ENCODE results near the gene VAC14. TPM values are rescaled to one million over a fixed set of nuclear protein-coding genes. Genes with fewer than 3 reads are reported as not detected.
"Not testable (repeated sequence)": the region's sequence is repeated elsewhere in the genome, so short reads cannot be mapped to it uniquely, and the experiment has no call there.

The VAC14 gene
- total RNA-seq, 4 donors from 2014 or later, result 39.5 to 65.5 (median 45.4) TPM

GRCh38 chr16:70644763-70645597, 156.0 kb downstream of the VAC14 start:
- H3K27ac ChIP-seq, result no peak overlapping the region
- H3K9me3 ChIP-seq, result no peaks in the 10 kb centered on the region
- no peak overlapping the region for H3K4me3 ChIP-seq
- no peak for TF ChIP-seq POLR2A (IDR thresholded peaks at IDR 0.05)
- TF ChIP-seq POLR2AphosphoS5 (IDR thresholded peaks at IDR 0.05), result no peak
- no peak for TF ChIP-seq EP300 (IDR thresholded peaks at IDR 0.05)
- TF ChIP-seq CTCF (IDR thresholded peaks at IDR 0.05), result no peak
- 79% methylated on average over 10 of the region's 10 CpGs for WGBS
- no peak for DNase-seq (ENCODE audit: low spot score in 2 of 2)
- no peaks in the 10 kb centered on the region for H3K27me3 ChIP-seq
- H3K36me3 ChIP-seq, result peaks cover 3% of the 10 kb centered on the region
- H3K4me1 ChIP-seq, result no peaks in the 10 kb centered on the region

DNA sequence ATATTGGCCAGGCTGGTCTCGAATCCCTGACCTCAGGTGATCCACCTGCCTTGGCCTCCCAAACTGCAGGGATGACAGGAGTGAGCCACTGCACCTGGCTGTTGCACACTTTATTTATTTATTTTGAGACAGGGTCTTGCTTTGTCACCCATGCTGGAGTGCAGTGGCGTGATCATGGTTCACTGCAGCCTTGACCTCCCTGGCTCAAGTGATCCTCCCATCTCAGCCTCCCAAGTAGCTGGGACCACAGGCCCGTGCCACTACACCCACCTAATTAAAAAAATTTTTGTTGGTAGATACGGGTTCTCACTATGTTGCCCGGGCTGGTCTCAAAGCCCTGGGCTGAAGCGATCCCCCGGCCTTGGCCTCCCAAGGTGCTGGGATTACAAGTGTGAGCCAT, 157.7 kb downstream of the VAC14 start:
- H3K27ac ChIP-seq; DNase-seq (ENCODE audit: low spot score in 2 of 2); H3K36me3 ChIP-seq; H3K27me3 ChIP-seq; H3K4me3 ChIP-seq; H3K9me3 ChIP-seq: not testable (repeated sequence)
- 80% methylated on average over 7 of the region's 7 CpGs for WGBS
- H3K4me1 ChIP-seq, result peaks cover 15% of the 10 kb centered on the region

GRCh38 chr16:70642633-70643032, 158.3 kb downstream of the VAC14 start:
- H3K36me3 ChIP-seq, result peaks cover 3% of the 10 kb centered on the region
- no peak for TF ChIP-seq CTCF (IDR thresholded peaks at IDR 0.05)
- no peak for TF ChIP-seq POLR2A (IDR thresholded peaks at IDR 0.05)
- no peak for TF ChIP-seq POLR2AphosphoS5 (IDR thresholded peaks at IDR 0.05)
- no peak for TF ChIP-seq EP300 (IDR thresholded peaks at IDR 0.05)
- no peak overlapping the region for H3K4me3 ChIP-seq
- peaks cover 19% of the 10 kb centered on the region for H3K4me1 ChIP-seq
- 89% methylated on average over 1 of the region's 1 CpG for WGBS
- no peak for DNase-seq (ENCODE audit: low spot score in 2 of 2)
- no peak overlapping the region for H3K27ac ChIP-seq
- H3K9me3 ChIP-seq, result no peaks in the 10 kb centered on the region
- H3K27me3 ChIP-seq, result no peaks in the 10 kb centered on the region

DNA sequence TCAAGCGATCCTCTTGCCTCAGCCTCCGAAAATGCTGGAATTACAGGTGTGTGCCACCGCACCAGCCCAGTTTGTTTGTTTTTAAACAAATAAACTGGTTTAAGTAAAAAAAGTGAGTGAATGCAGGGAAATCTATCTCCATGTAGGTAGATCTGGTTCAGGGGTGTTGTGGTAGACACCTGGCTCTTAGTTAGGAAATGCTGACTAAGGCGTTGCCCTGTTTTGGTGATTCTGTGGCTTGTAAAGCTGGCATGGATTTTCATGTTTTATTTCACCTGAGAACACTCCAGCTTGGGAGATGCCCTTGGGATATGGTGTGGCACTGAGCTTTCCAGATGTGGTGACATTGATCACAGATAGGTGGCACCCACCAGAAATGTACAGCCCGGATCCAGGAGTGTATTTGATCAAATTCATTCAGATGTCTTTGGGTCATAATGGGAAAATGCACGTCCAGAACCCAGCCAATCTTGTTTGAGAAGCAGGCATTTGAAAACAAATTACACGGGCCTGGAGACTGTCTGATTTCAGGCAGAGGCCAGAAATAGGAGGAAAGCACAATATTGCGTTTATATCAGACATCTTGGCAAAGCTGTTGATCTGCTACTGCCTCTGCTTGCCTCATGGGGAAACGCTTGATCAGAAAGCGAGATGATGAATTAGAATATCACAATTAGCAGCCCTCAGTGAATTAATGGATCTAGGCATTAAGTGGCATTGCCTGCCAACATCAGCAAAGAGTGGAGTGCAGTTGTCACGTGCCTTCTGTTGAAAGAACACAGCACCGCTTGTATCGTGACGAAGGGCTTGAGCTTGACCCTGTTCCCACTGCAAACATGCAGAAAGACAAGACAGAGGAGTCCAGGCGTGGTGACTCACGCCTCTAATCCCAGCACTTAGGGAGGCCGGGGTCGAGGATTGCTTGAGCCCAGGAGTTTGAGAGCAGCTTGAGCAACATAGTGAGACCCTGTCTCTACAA, 161.9 kb downstream of the VAC14 start:
- Histone ChIP-seq H3K27me3 (no peaks in the 10 kb centered on the region), H3K9me3 (no peaks in the 10 kb centered on the region), H3K4me3 (no peak overlapping the region), H3K36me3 (no peaks in the 10 kb centered on the region), H3K4me1 (peaks cover 19% of the 10 kb centered on the region), H3K27ac (peak overlapping the region; percentile 70)
- WGBS, result 54% methylated on average over 18 of the region's 18 CpGs
- TF ChIP-seq POLR2A (IDR thresholded peaks at IDR 0.05) (no peak), CTCF (IDR thresholded peaks at IDR 0.05) (no peak), EP300 (IDR thresholded peaks at IDR 0.05) (no peak), POLR2AphosphoS5 (IDR thresholded peaks at IDR 0.05) (no peak)
- no peak for DNase-seq (ENCODE audit: low spot score in 2 of 2)

Other genes starting within 250 kb of the VAC14 start
- 100 to 1,000 TPM in 1 of 4 donors, 10 to 100 TPM in 3; 64.2 to 187 (median 92.5) TPM for gene IL34, start 154.6 kb downstream of the VAC14 start, total RNA-seq
- 10 to 100 TPM; 30.1 to 58.7 (median 42.6) TPM for gene MTSS2, start 115.1 kb downstream of the VAC14 start, total RNA-seq

Measured in suprapubic skin (tissue), 4 donors.